ENCODE data around the gene PAOX.

The PAOX gene

GRCh38 chr10:133350283-133350949 is 28.6 kb upstream of the PAOX start:
- no peak overlapping the region for H3K9ac ChIP-seq (ENCODE audit: low read depth, low read length)
- H4K20me1 ChIP-seq (ENCODE audit: insufficient read depth, low read length), result no peaks in the 10 kb centered on the region; the same call in 1 of the 2 replicates
- H3K9me3 ChIP-seq (ENCODE audit: insufficient read depth, low read length, severe bottlenecking), result no peaks in the 10 kb centered on the region
- TF ChIP-seq EZH2 (IDR thresholded peaks at IDR 0.05; ENCODE audit: borderline replicate concordance, low read depth, low read length, severe bottlenecking) (no peak), CTCF (IDR thresholded peaks at IDR 0.05; ENCODE audit: borderline replicate concordance, extremely low read depth, low read length, poor library complexity, severe bottlenecking) (no peak)
- H3K36me3 ChIP-seq (ENCODE audit: insufficient read depth, low read length), result no peaks in the 10 kb centered on the region
- H3K27ac ChIP-seq (ENCODE audit: low read length), result no peak overlapping the region
- H2AFZ ChIP-seq (ENCODE audit: low read depth, low read length), result no peak overlapping the region
- H3K27me3 ChIP-seq (ENCODE audit: insufficient read depth, low read length, poor library complexity), result no peaks in the 10 kb centered on the region
- H3K4me3 ChIP-seq (ENCODE audit: low read depth in 1 of 2, low read length in 2 of 2), result no peak overlapping the region
- ATAC-seq (ENCODE audit: insufficient read depth, low read depth), result no peak
- no peaks in the 10 kb centered on the region for H3K79me2 ChIP-seq (ENCODE audit: insufficient read depth, low read length)
- no peaks in the 10 kb centered on the region for H3K4me1 ChIP-seq (ENCODE audit: insufficient read depth, low read length)
- H3K4me2 ChIP-seq (ENCODE audit: insufficient read depth, low read length), result no peak overlapping the region
- no peak for DNase-seq

GRCh38 chr10:133350950-133351329 is 28.1 kb upstream of the PAOX start:
- H3K9ac ChIP-seq (ENCODE audit: low read depth, low read length), result no peak overlapping the region
- H3K4me1 ChIP-seq (ENCODE audit: insufficient read depth, low read length), result no peaks in the 10 kb centered on the region
- no peak overlapping the region for H3K4me3 ChIP-seq (ENCODE audit: low read depth in 1 of 2, low read length in 2 of 2)
- no peak overlapping the region for H3K4me2 ChIP-seq (ENCODE audit: insufficient read depth, low read length)
- no peaks in the 10 kb centered on the region for H3K36me3 ChIP-seq (ENCODE audit: insufficient read depth, low read length)
- no peak overlapping the region for H2AFZ ChIP-seq (ENCODE audit: low read depth, low read length)
- no peaks in the 10 kb centered on the region for H3K9me3 ChIP-seq (ENCODE audit: insufficient read depth, low read length, severe bottlenecking)
- H3K27me3 ChIP-seq (ENCODE audit: insufficient read depth, low read length, poor library complexity), result no peaks in the 10 kb centered on the region
- no peak for TF ChIP-seq CTCF (IDR thresholded peaks at IDR 0.05; ENCODE audit: borderline replicate concordance, extremely low read depth, low read length, poor library complexity, severe bottlenecking)
- no peak for TF ChIP-seq EZH2 (IDR thresholded peaks at IDR 0.05; ENCODE audit: borderline replicate concordance, low read depth, low read length, severe bottlenecking)
- DNase-seq (no peak), ATAC-seq (ENCODE audit: insufficient read depth, low read depth) (no peak)
- H3K27ac ChIP-seq (ENCODE audit: low read length), result no peak overlapping the region
- H4K20me1 ChIP-seq (ENCODE audit: insufficient read depth, low read length), result no peaks in the 10 kb centered on the region; the same call in 1 of the 2 replicates
- H3K79me2 ChIP-seq (ENCODE audit: insufficient read depth, low read length), result no peaks in the 10 kb centered on the region

GRCh38 chr10:133351408-133352318 is 27.4 kb upstream of the PAOX start:
- DNase-seq, result no peak
- H2AFZ ChIP-seq (ENCODE audit: low read depth, low read length), result no peak overlapping the region

More at GRCh38 chr10:133351408-133352318, 27.4 kb upstream of the PAOX start:
- peaks cover 3% of the 10 kb centered on the region for H3K4me1 ChIP-seq (ENCODE audit: insufficient read depth, low read length)
- H3K4me3 ChIP-seq (ENCODE audit: low read depth in 1 of 2, low read length in 2 of 2), result no peak overlapping the region
- no peaks in the 10 kb centered on the region for H3K27me3 ChIP-seq (ENCODE audit: insufficient read depth, low read length, poor library complexity)
- no peaks in the 10 kb centered on the region for H3K36me3 ChIP-seq (ENCODE audit: insufficient read depth, low read length)
- ATAC-seq (ENCODE audit: insufficient read depth, low read depth), result no peak
- TF ChIP-seq CTCF (IDR thresholded peaks at IDR 0.05; ENCODE audit: borderline replicate concordance, extremely low read depth, low read length, poor library complexity, severe bottlenecking) (no peak), EZH2 (IDR thresholded peaks at IDR 0.05; ENCODE audit: borderline replicate concordance, low read depth, low read length, severe bottlenecking) (no peak)
- H3K79me2 ChIP-seq (ENCODE audit: insufficient read depth, low read length), result no peaks in the 10 kb centered on the region
- H4K20me1 ChIP-seq (ENCODE audit: insufficient read depth, low read length), result peaks cover 5% of the 10 kb centered on the region; the same call in 1 of the 2 replicates
- no peak overlapping the region for H3K27ac ChIP-seq (ENCODE audit: low read length)
- no peak overlapping the region for H3K4me2 ChIP-seq (ENCODE audit: insufficient read depth, low read length)
- no peak overlapping the region for H3K9ac ChIP-seq (ENCODE audit: low read depth, low read length)
- no peaks in the 10 kb centered on the region for H3K9me3 ChIP-seq (ENCODE audit: insufficient read depth, low read length, severe bottlenecking)

Data from DND-41 (cell line).